Endothelial cell of umbilical vein (primary cell): ENCODE measurements around the gene KRTAP4-9.
"Not testable (repeated sequence)": the region's sequence is repeated elsewhere in the genome, so short reads cannot be mapped to it uniquely, and the experiment has no call there.

Source experiments
- MYC ChIP-seq: IDR thresholded peaks from one replicate; pipeline ENCODE4 v1.6.1; 2011; ENCODE audit warnings: mild to moderate bottlenecking, low read depth, low read length
- POLR2AphosphoS5 ChIP-seq: IDR thresholded peaks from 2 replicates; pipeline ENCODE4 v1.6.1; 2012; ENCODE audit warnings: low read depth, mild to moderate bottlenecking, control low read depth, low read length, moderate library complexity; ENCODE audit not compliant: insufficient read depth
- TF ChIP-seq, protein P1 (sequence below), 2 donors: IDR thresholded peaks; 1 replicate in 1 of 2; 2 replicates in 1 of 2; pipeline ENCODE4 v1.5.1; 2011; ENCODE audit warnings: low read length in 2 of 2, mild to moderate bottlenecking in 2 of 2, moderate library complexity in 2 of 2, control low read depth in 1 of 2, inconsistent platforms in 1 of 2, low read depth in 1 of 2; ENCODE audit not compliant: insufficient read depth in 1 of 2; ENCODE audit errors: extremely low read depth in 1 of 2

DNA sequence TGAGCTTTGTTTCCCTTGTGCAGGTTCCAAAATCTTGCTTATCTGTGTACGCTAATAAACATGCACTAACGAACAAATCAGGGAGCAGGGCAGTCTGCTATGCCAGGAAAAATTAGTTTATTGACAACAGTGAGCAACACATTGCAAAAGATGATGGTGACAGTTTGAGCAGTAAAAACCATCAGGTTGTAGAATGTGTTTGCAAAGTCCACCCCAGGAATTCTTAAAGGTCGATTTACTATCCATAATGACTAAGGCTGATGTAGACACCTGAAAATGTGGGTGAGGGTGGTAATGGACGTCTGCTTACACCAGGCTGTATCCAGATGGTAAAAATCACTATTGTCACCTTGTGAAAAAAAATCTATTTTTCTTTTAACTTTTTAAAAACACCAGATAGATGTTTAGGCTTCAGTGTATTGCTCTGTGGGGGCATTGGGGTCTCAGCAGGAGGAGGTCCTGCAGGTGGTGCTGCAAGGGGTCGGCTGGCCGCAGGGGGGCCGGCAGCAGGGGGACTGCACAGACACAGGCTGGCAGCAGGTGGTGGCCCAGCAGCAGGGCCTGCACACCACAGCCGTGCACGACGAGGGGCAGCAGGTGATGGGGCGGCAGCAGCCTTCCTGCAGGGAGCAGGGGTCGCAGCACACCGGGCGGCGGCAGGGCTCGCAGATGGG is 40.0 kb upstream of the KRTAP4-9 start:
- not testable (repeated sequence) for TF ChIP-seq POLR2AphosphoS5, MYC
- TF ChIP-seq, protein P1, sequence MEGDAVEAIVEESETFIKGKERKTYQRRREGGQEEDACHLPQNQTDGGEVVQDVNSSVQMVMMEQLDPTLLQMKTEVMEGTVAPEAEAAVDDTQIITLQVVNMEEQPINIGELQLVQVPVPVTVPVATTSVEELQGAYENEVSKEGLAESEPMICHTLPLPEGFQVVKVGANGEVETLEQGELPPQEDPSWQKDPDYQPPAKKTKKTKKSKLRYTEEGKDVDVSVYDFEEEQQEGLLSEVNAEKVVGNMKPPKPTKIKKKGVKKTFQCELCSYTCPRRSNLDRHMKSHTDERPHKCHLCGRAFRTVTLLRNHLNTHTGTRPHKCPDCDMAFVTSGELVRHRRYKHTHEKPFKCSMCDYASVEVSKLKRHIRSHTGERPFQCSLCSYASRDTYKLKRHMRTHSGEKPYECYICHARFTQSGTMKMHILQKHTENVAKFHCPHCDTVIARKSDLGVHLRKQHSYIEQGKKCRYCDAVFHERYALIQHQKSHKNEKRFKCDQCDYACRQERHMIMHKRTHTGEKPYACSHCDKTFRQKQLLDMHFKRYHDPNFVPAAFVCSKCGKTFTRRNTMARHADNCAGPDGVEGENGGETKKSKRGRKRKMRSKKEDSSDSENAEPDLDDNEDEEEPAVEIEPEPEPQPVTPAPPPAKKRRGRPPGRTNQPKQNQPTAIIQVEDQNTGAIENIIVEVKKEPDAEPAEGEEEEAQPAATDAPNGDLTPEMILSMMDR (IDR thresholded peaks at IDR 0.05; ENCODE audit: extremely low read depth in 1 of 2, insufficient read depth in 1 of 2, low read depth in 1 of 2, low read length in 2 of 2) = not testable (repeated sequence)
